Right lobe of liver (tissue), 4 donors: ENCODE measurements around the gene ZBTB9.

ENCODE experiments used
- CTCF ChIP-seq, 4 donors: fragments of 200-600 bp in 3 of 4; fragments of 450-650 bp in 1 of 4; IDR thresholded peaks; one replicate each; pipeline versions ENCODE4 v1.5.1 to v1.8.0; 2016 to 2022; ENCODE audit warnings: antibody characterized with exemption in 4 of 4, mild to moderate bottlenecking in 2 of 4
- POLR2A ChIP-seq: fragments of 450-650 bp; IDR thresholded peaks from one replicate; pipeline ENCODE4 v1.6.1; 2017; ENCODE audit warnings: antibody characterized with exemption, mild to moderate bottlenecking
- donor health status: DM: no; HTN: no; CAD: no.
- donor health status: DM: no; HTN: no; CAD: no.
- donor health status: DM: no; HTN: yes; CAD: no.

- TF ChIP-seq CTCF (IDR thresholded peaks at IDR 0.05) (no peak), POLR2A (no peak)
Measured at GRCh38 chr6:33483678-33484077, 29.3 kb downstream of the ZBTB9 start.
